Neural progenitor cell (in vitro differentiated cells): ENCODE data around the gene CNOT9. TPM values are rescaled to one million over a fixed set of nuclear protein-coding genes. Genes with fewer than 3 reads are reported as not detected.

Source experiments
- DNase-seq: peaks from one replicate; pipeline ENCODE4 v3.0.0-alpha.2; 2016; ENCODE audit warnings: low spot score
- H2AFZ ChIP-seq: fragments of 200-600 bp; sonication (generic); replicated peaks from 2 replicates; pipeline ENCODE4 v1.6.1; 2016; ENCODE audit warnings: antibody characterized with exemption
- H3F3A ChIP-seq: fragments of 200-600 bp; sonication (generic); 2 replicates; pipeline ENCODE4 v1.6.1; 2016; ENCODE audit warnings: antibody characterized with exemption, low read depth
- H3K27ac ChIP-seq: fragments of 200-600 bp; sonication (generic); 2 replicates; pipeline ENCODE4 v1.5.1; 2016; ENCODE audit warnings: mild to moderate bottlenecking
- H3K27me3 ChIP-seq: fragments of 200-600 bp; sonication (generic); 2 replicates; pipeline ENCODE4 v1.6.1; 2016; ENCODE audit warnings: mild to moderate bottlenecking, moderate library complexity
- H3K36me3 ChIP-seq: fragments of 200-600 bp; sonication (generic); 2 replicates; pipeline ENCODE4 v1.5.1; 2016
- H3K4me1 ChIP-seq: fragments of 200-600 bp; sonication (generic); 2 replicates; pipeline ENCODE4 v1.6.1; 2016; ENCODE audit warnings: mixed run types
- H3K4me2 ChIP-seq: fragments of 200-600 bp; sonication (generic); 2 replicates; pipeline ENCODE4 v1.6.1; 2016
- H3K4me3 ChIP-seq: fragments of 200-600 bp; sonication (generic); 2 replicates; pipeline ENCODE4 v1.5.1; 2016
- H3K79me2 ChIP-seq: fragments of 200-600 bp; sonication (generic); 2 replicates; pipeline ENCODE4 v1.6.1; 2016; ENCODE audit warnings: low read depth
- H3K9ac ChIP-seq: fragments of 200-600 bp; sonication (generic); 2 replicates; pipeline ENCODE4 v1.6.1; 2016
- H3K9me3 ChIP-seq: fragments of 200-600 bp; sonication (generic); 2 replicates; pipeline ENCODE4 v1.5.1; 2016; ENCODE audit warnings: low read depth
- H4K20me1 ChIP-seq: fragments of 200-600 bp; sonication (generic); 2 replicates; pipeline ENCODE4 v1.6.1; 2016; ENCODE audit warnings: low read depth
- H3K27ac Mint-ChIP-seq: 3 replicates; pipeline ENCODE4 v1.8.0; 2021; ENCODE audit warnings: mixed read lengths
- H3K27me3 Mint-ChIP-seq: 2 replicates; pipeline ENCODE4 v1.8.0; 2022; ENCODE audit warnings: low read depth, mild to moderate bottlenecking, inconsistent platforms, moderate library complexity, mixed read lengths; ENCODE audit not compliant: insufficient read depth
- H3K36me3 Mint-ChIP-seq: 3 replicates; pipeline ENCODE4 v1.8.0; 2021; ENCODE audit warnings: mixed read lengths
- H3K4me1 Mint-ChIP-seq: 3 replicates; pipeline ENCODE4 v1.8.0; 2021; ENCODE audit warnings: mixed read lengths
- H3K4me3 Mint-ChIP-seq: 3 replicates; pipeline ENCODE4 v1.8.0; 2021; ENCODE audit warnings: mild to moderate bottlenecking, moderate library complexity, mixed read lengths
- H3K9me3 Mint-ChIP-seq: 3 replicates; pipeline ENCODE4 v1.8.0; 2020; ENCODE audit warnings: mixed read lengths
- CTCF ChIP-seq: fragments of 200-600 bp; sonication (generic); IDR thresholded peaks from 2 replicates; pipeline ENCODE4 v1.5.1; 2017; ENCODE audit warnings: antibody characterized with exemption, mild to moderate bottlenecking
- EZH2 ChIP-seq: fragments of 200-600 bp; sonication (generic); IDR thresholded peaks from 2 replicates; pipeline ENCODE4 v1.6.1; 2017; ENCODE audit warnings: antibody characterized with exemption, mild to moderate bottlenecking, moderate library complexity
- EZH2phosphoT487 ChIP-seq: fragments of 200-600 bp; sonication (generic); IDR thresholded peaks from 2 replicates; pipeline ENCODE4 v1.6.1; 2017; ENCODE audit warnings: antibody characterized with exemption
- total RNA-seq: library from RNA; depleted of rRNA; stranded (reverse); fragments of >200 nt; gene quantifications from 2 replicates; pipeline ENCODE4 v1.2.3, GENCODE V29; 2015; ENCODE audit warnings: low replicate concordance

Gene CNOT9
- total RNA-seq, 1 donor from 2014 or later: 87.1 TPM

- H3K4me1 ChIP-seq: no peaks in the 10 kb centered on the region
- Mint-ChIP-seq H3K9me3 (peaks cover 13% of the 10 kb centered on the region), H3K4me3 (no peak overlapping the region), H3K27me3 (no peaks in the 10 kb centered on the region), H3K27ac (no peak overlapping the region), H3K4me1 (no peaks in the 10 kb centered on the region), H3K36me3 (peaks cover 59% of the 10 kb centered on the region)
- DNase-seq: no peak
- no peak overlapping the region for H2AFZ ChIP-seq
- no peak overlapping the region for H3K9ac ChIP-seq
- no peak overlapping the region for H3K4me2 ChIP-seq
- H4K20me1 ChIP-seq: no peaks in the 10 kb centered on the region
- no peaks in the 10 kb centered on the region for H3F3A ChIP-seq
- H3K9me3 ChIP-seq: no peaks in the 10 kb centered on the region
- peaks cover 38% of the 10 kb centered on the region for H3K36me3 ChIP-seq
- no peak overlapping the region for H3K27ac ChIP-seq
- H3K4me3 ChIP-seq: no peak overlapping the region
- H3K27me3 ChIP-seq: no peaks in the 10 kb centered on the region
- H3K79me2 ChIP-seq: no peaks in the 10 kb centered on the region
- TF ChIP-seq EZH2 (no peak), EZH2phosphoT487 (no peak)
These were observed 38.6 kb upstream of the CNOT9 start for GRCh38 chr2:218529990-218530389.

GRCh38 chr2:218536804-218537494, 31.7 kb upstream of the CNOT9 start:
- Mint-ChIP-seq H3K4me3 (no peak overlapping the region), H3K27ac (no peak overlapping the region), H3K36me3 (peaks cover 29% of the 10 kb centered on the region)

GRCh38 chr2:218540015-218540414, 28.6 kb upstream of the CNOT9 start:
- no peaks in the 10 kb centered on the region for H3K27me3 Mint-ChIP-seq
- no peak overlapping the region for H3K27ac ChIP-seq
- no peaks in the 10 kb centered on the region for H3F3A ChIP-seq
- no peaks in the 10 kb centered on the region for H3K9me3 ChIP-seq
- H3K4me3 ChIP-seq: no peak overlapping the region
- DNase-seq: no peak
- TF ChIP-seq CTCF (no peak), EZH2phosphoT487 (no peak), EZH2 (no peak)
- peaks cover 4% of the 10 kb centered on the region for H3K79me2 ChIP-seq
- no peaks in the 10 kb centered on the region for H3K4me1 Mint-ChIP-seq
- H3K27me3 ChIP-seq: no peaks in the 10 kb centered on the region
- H3K9ac ChIP-seq: no peak overlapping the region
- H2AFZ ChIP-seq: no peak overlapping the region
- H3K36me3 Mint-ChIP-seq: peaks cover 33% of the 10 kb centered on the region
- H3K27ac Mint-ChIP-seq: no peak overlapping the region
- no peak overlapping the region for H3K4me3 Mint-ChIP-seq
- H3K4me1 ChIP-seq: no peaks in the 10 kb centered on the region
- peaks cover 8% of the 10 kb centered on the region for H3K36me3 ChIP-seq
- no peaks in the 10 kb centered on the region for H3K9me3 Mint-ChIP-seq
- H4K20me1 ChIP-seq: peaks cover 11% of the 10 kb centered on the region
- no peak overlapping the region for H3K4me2 ChIP-seq

More at GRCh38 chr2:218536804-218537494, 31.7 kb upstream of the CNOT9 start:
- H3K9me3 ChIP-seq: no peaks in the 10 kb centered on the region
- H3K4me3 ChIP-seq: no peak overlapping the region
- no peaks in the 10 kb centered on the region for H3K27me3 Mint-ChIP-seq
- no peak overlapping the region for H3K27ac ChIP-seq
- H2AFZ ChIP-seq: no peak overlapping the region
- no peaks in the 10 kb centered on the region for H3F3A ChIP-seq
- H4K20me1 ChIP-seq: peaks cover 8% of the 10 kb centered on the region
- H3K4me1 ChIP-seq: no peaks in the 10 kb centered on the region
- H3K4me1 Mint-ChIP-seq: no peaks in the 10 kb centered on the region
- no peaks in the 10 kb centered on the region for H3K27me3 ChIP-seq
- H3K4me2 ChIP-seq: no peak overlapping the region
- H3K79me2 ChIP-seq: no peaks in the 10 kb centered on the region
- no peak for DNase-seq
- peak overlapping the region; percentile 8 for H3K9ac ChIP-seq
- TF ChIP-seq EZH2 (no peak), CTCF (no peak), EZH2phosphoT487 (no peak)
- H3K9me3 Mint-ChIP-seq: no peaks in the 10 kb centered on the region
- H3K36me3 ChIP-seq: peaks cover 11% of the 10 kb centered on the region

- H3K4me3 ChIP-seq: no peak overlapping the region
- Mint-ChIP-seq H3K27ac (no peak overlapping the region), H3K27me3 (no peaks in the 10 kb centered on the region)
These were observed 22.6 kb upstream of the CNOT9 start for GRCh38 chr2:218546012-218546411.

More at GRCh38 chr2:218546012-218546411, 22.6 kb upstream of the CNOT9 start:
- Histone ChIP-seq H3K4me1 (no peaks in the 10 kb centered on the region), H3K27me3 (no peaks in the 10 kb centered on the region), H3K27ac (no peak overlapping the region), H3K79me2 (peaks cover 4% of the 10 kb centered on the region), H3K9me3 (no peaks in the 10 kb centered on the region), H2AFZ (no peak overlapping the region), H3F3A (peaks cover 5% of the 10 kb centered on the region), H3K9ac (no peak overlapping the region), H3K36me3 (peaks cover 32% of the 10 kb centered on the region), H3K4me2 (no peak overlapping the region), H4K20me1 (peaks cover 11% of the 10 kb centered on the region)
- Mint-ChIP-seq H3K4me1 (no peaks in the 10 kb centered on the region), H3K36me3 (peaks cover 31% of the 10 kb centered on the region), H3K9me3 (no peaks in the 10 kb centered on the region), H3K4me3 (no peak overlapping the region)
- no peak for DNase-seq
- no peak for TF ChIP-seq EZH2phosphoT487
- no peak for TF ChIP-seq EZH2
- TF ChIP-seq CTCF: no peak
